ACC112 (cell line): ENCODE measurements around the gene TRAP1.
"Not testable (repeated sequence)": the region's sequence is repeated elsewhere in the genome, so short reads cannot be mapped to it uniquely, and the experiment has no call there.

Experiments
- H2AFZ ChIP-seq: fragments of 200-600 bp; sonication (generic); one replicate; pipeline ENCODE4 v1.6.0; 2017; ENCODE audit warnings: antibody characterized with exemption, low read length; ENCODE audit not compliant: unreplicated experiment
- H3K27ac ChIP-seq: fragments of 200-600 bp; sonication (generic); 2 replicates; pipeline ENCODE4 v1.5.1; 2014; ENCODE audit warnings: low read depth, mild to moderate bottlenecking, antibody characterized with exemption, low read length, moderate library complexity
- H3K27me3 ChIP-seq: fragments of 200-600 bp; sonication (generic); 2 replicates; pipeline ENCODE4 v1.6.1; 2014; ENCODE audit warnings: mild to moderate bottlenecking, antibody characterized with exemption, low read length, moderate library complexity, mixed read lengths; ENCODE audit not compliant: insufficient read depth
- H3K36me3 ChIP-seq: fragments of 200-600 bp; sonication (generic); 2 replicates; pipeline ENCODE4 v1.6.1; 2016; ENCODE audit warnings: mild to moderate bottlenecking, antibody characterized with exemption, low read length, moderate library complexity, mixed read lengths; ENCODE audit not compliant: insufficient read depth
- H3K4me1 ChIP-seq: fragments of 200-600 bp; sonication (generic); one replicate; pipeline ENCODE4 v1.6.1; 2016; ENCODE audit warnings: low read length, mixed read lengths; ENCODE audit not compliant: insufficient read depth, unreplicated experiment, control insufficient read depth
- H3K4me3 ChIP-seq: fragments of 200-600 bp; sonication (generic); 2 replicates; pipeline ENCODE4 v1.5.1; 2014; ENCODE audit warnings: mild to moderate bottlenecking, low read depth, low read length
- H3K79me2 ChIP-seq: fragments of 200-600 bp; sonication (generic); one replicate; pipeline ENCODE4 v1.6.0; 2016; ENCODE audit warnings: low read length; ENCODE audit not compliant: control insufficient read depth, unreplicated experiment, insufficient read depth

TRAP1 gene

DNA sequence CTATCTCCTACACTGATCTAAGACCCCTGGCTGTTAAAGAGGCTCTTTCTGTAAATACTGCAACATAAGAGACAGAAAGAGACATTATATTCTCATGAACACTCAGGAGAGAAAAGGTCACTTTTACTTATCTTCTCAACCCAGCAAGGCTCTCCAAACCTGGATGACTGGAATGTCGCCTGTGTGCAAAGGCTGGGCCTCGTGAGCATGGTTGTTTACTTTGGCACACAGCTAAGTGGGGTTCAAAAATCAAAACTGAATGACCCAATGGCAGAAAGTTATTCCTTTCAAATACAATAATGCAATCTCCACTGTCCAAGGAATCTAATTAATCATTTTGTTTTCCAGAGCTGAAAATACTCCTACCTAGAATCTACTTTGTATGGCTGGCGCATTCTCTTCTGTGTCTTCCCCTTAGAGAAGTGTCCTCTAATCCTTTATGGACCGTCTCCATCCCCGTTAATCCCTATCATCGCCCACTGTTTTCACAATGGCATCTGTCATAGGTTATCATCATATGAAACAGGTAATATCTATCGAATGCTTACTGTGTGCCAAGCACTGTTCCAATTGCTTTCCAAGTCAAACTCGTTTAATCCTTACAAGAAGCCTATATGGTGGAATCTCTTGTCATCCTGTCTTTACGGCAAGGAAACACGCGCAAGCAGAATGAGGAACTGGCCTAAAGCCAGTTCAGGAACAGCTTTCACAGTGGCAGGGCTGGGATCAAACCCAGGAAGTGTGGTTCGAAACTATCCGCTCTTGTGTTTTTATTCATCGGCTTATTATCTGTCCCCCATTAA is 107.2 kb downstream of the TRAP1 start:
- Histone ChIP-seq H3K27me3 (no peaks in the 10 kb centered on the region), H3K79me2 (peaks cover 29% of the 10 kb centered on the region), H3K36me3 (peaks cover under 1% of the 10 kb centered on the region; the same call in 1 of the 2 replicates), H3K4me3 (peak overlapping the region; percentile 84), H3K4me1 (peaks cover 15% of the 10 kb centered on the region), H3K27ac (no peak overlapping the region), H2AFZ (no peak overlapping the region)

GRCh38 chr16:3608976-3609375 is 108.3 kb downstream of the TRAP1 start:
- H3K36me3 ChIP-seq, H3K27me3 ChIP-seq, H2AFZ ChIP-seq, H3K4me3 ChIP-seq, H3K27ac ChIP-seq: not testable (repeated sequence)
- peaks cover 22% of the 10 kb centered on the region for H3K79me2 ChIP-seq
- H3K4me1 ChIP-seq: peaks cover 15% of the 10 kb centered on the region

- Histone ChIP-seq H3K27ac (no peak overlapping the region), H2AFZ (no peak overlapping the region), H3K36me3 (no peaks in the 10 kb centered on the region), H3K79me2 (peaks cover 15% of the 10 kb centered on the region), H3K4me1 (peaks cover 11% of the 10 kb centered on the region), H3K27me3 (no peaks in the 10 kb centered on the region), H3K4me3 (no peak overlapping the region)
Observed at GRCh38 chr16:3608069-3608468, 109.3 kb downstream of the TRAP1 start.
